Inflammatory macrophage treated with lipopolysaccharide for 1 hour (primary cell): ENCODE data around the gene LRRC2.
"Not testable (repeated sequence)": the region's sequence is repeated elsewhere in the genome, so short reads cannot be mapped to it uniquely, and the experiment has no call there.

Experiments used
- DNase-seq, 2 donors: peaks; one replicate each; pipeline ENCODE4 v3.0.0-alpha.2; 2020 to 2022

Gene LRRC2

GRCh38 chr3:46566040-46566641, at the start of gene LRRC2:
Gene LRRC2, minus strand, starts transcription at chr3:46566302. Its CDS starts 14,711 bp downstream, at chr3:46551591.
- no peak for DNase-seq

DNA sequence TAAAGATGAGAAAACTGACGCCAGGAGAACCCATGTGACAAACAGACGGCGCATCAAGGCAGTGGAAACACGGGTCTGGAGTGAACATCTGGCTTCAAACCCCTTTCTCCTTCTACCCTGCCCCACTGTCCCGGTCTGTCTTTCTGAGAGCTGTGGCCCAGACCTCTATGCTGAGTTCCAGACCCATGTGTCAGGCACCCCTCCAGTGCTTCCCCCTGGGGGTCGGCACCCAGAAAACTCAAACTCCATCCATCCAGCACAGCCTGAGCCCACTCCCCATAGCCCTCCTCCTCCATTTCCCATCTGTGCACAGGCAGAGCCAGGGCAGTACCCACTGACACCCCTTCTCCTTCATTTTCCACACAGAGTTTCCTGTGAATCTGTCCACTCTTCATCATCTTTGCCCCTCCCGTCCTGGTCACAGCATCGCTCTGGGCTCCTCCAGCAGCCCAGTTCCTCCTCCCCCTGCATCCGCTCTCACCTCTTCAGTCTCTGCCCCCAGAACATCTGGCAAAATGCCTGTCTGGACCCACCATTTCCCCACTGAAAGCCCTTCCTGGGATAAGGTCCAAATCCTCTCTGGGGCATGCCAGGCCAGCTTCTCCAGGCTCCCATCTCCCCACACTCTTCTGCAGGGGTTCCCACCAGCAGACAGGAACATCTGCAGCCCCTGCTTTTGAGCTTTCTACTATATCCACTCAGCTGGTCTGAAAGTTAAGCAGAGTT, 49.1 kb upstream of the LRRC2 start:
- no peak for DNase-seq

DNA sequence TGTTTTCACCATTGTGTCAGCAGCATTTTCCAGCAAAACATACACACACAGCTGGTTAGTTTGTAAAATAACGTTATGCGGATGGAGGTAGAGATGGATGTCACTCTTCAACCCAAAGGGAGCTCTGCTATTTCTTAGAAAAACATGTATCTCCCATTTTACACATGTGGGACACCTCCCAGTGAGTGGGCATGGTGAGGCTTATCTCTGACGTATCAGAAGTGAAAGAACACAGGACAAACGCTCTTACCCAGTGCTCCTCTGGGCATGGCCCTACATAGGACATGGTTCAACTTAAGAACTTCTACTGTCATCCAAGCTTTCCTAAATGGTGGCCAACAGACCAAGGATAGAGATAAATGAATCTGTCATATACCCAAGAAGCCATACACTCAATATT, 48.3 kb upstream of the LRRC2 start:
- DNase-seq: no peak

DNA sequence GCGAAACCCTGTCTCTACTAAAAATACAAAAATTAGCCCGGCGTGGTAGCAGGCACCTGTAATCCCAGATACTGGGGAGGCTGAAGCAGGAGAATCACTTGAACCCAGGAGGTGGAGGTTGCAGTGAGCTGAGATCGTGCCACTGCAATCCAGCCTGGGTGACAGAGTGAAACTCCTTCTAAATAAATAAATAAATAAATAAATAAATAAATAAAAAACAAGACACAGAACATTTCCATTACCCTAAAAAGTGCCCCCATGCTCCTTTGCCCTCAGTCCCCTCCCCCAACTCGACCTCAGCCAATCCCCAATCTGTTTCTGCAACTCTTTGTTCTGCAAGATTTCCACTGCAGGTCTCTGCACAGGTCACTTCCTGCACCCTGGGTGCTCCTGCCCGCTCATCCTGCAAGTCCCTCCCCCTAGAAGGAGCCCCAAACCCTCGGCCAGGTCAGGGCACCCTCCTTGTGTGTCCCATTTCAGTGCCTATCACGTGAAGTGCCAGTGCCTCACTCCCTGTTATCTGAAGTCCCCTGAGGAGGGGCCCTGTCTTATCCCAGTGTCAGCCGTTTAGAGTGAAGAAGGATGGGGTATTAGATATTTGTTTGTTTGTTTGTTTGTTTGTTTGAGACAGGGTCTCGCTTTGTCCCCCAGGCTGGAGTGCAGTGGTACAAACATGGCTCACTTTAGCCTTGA, 47.4 kb upstream of the LRRC2 start:
- DNase-seq: no peak

GRCh38 chr3:46612324-46612723, 46.2 kb upstream of the LRRC2 start, which contains the start of gene FAM240A:
Gene FAM240A, plus strand, starts transcription at chr3:46612525. Its CDS starts 159 bp downstream, at chr3:46612684.
- no peak for DNase-seq

GRCh38 chr3:46609944-46610722, 44.0 kb upstream of the LRRC2 start:
- no peak for DNase-seq

GRCh38 chr3:46609212-46609721, 43.2 kb upstream of the LRRC2 start:
- no peak for DNase-seq

- DNase-seq: no peak
Observed at GRCh38 chr3:46607603-46608028, 41.5 kb upstream of the LRRC2 start.

- peak in 1 of 2 donors; percentile 10 for DNase-seq
Observed at GRCh38 chr3:46604127-46604526, 38.0 kb upstream of the LRRC2 start.

- DNase-seq: no peak
Observed at GRCh38 chr3:46603446-46604046, 37.4 kb upstream of the LRRC2 start.

- no peak for DNase-seq
Observed at GRCh38 chr3:46599590-46599989, 33.5 kb upstream of the LRRC2 start.

DNA sequence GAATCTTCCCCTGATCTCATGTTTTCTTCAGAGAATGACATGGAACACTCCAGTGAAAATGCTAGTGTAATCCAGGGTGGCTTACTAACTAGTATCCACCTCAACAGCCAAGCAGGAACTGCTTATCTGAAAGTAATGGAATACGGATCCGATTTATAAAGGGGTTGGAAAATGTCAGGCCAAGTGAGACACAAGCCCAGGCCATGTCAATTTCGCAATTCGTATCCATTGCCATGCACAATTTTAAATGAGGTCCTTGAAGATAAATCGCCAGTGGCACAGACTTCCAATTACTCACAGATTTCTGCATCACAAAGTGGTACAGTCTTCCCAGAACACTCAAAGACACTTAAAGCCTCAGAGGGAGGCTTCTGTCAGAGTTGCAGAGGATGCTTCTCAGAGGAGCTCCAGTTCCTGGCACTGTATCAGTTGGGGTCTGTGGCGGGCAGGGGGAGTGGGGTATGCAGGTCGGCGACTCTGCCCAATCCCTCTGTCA, 29.8 kb upstream of the LRRC2 start:
- no peak for DNase-seq

GRCh38 chr3:46594723-46595122, 28.6 kb upstream of the LRRC2 start:
- no peak for DNase-seq

DNA sequence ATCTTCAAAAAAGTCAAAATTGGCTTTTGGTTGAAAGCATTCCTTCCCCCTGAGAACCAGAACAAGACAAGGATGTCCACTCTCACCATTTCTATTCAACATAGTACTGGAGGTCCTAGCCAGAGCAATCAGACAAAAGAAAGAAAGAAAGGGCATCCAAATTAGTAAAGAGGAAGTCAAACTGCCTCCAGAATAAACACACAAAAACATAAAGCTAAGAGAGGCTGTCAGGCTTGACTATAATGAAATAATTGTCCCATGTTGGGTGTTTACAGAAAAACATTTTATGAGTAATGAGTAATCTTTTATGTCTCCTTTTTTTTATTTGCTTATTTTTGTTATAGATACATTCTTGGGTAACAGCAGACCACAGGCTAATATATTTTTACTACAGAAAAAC, 27.9 kb upstream of the LRRC2 start:
- no peak for DNase-seq

DNA sequence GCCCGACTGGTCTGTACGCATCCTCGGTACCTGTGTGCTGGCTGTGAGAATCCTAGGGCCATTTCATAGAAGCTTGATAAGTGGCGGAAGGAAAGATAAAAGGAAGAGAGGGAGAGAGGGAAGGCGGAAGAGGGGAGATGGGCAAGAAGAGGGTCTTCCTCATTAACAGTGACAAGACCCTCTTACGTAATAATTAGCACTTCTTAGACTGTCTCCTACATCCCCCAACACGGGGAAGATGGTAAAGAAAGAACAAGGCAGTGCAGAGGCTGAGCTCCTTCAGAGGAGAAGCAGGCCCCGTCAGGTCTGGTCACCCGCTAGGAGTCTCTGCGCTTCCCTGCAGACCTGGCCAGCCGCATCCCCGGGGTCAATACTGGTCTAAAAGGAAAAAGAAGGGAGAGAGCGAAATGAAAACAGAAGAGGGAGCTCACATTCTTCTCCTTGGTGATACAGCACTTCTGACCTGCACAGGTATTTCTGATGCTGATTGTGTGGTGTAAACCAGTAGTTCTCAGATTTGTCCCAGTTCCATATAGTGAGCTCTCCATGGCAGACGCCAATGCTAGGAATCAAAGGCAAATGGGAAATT, 27.3 kb upstream of the LRRC2 start:
- no peak for DNase-seq

- not testable (repeated sequence) for DNase-seq
Observed at GRCh38 chr3:46587268-46587667, 21.2 kb upstream of the LRRC2 start.

- DNase-seq: no peak
Observed at GRCh38 chr3:46586738-46587246, 20.7 kb upstream of the LRRC2 start.

- DNase-seq: no peak
Observed at GRCh38 chr3:46585799-46586693, 19.9 kb upstream of the LRRC2 start.

- no peak for DNase-seq
Observed at GRCh38 chr3:46584598-46585467, 18.7 kb upstream of the LRRC2 start.

DNA sequence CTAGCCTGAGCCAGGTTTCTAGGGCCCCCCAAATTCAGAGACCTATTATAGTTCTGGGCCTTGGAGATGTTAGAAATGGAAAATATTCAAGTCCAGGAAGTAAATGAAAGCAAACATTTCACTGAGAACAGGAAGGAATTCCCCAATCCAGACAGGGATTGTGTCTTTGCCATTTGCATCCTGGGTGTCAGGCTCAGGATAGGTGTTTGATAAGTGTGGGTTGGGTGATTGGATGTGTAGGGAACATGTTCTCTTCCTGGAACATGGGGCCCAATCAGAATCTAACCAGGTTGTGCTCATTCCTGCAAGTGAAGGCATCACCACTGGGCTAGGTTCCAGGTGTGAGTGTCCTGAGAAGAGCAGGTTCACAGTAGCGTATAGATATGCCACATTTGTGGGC, 14.6 kb upstream of the LRRC2 start:
- no peak for DNase-seq
